ENCODE data around the gene CCNC.

Gene CCNC

GRCh38 chr6:99568103-99568933 lies at the start of gene CCNC:
Gene CCNC, minus strand, starts transcription at chr6:99568660. Its CDS starts 133 bp downstream, at chr6:99568527.
- DNase-seq = peak; percentile 95 to 96

- DNase-seq = no peak
Observed at GRCh38 chr6:99617131-99617530, 48.7 kb upstream of the CCNC start.

- DNase-seq = peak; percentile 89 to 93
Observed at GRCh38 chr6:99614430-99615186, 46.1 kb upstream of the CCNC start.

- DNase-seq = peak; percentile 58 to 60
Observed at GRCh38 chr6:99613705-99614429, 45.4 kb upstream of the CCNC start.

GRCh38 chr6:99613409-99613704 lies 44.9 kb upstream of the CCNC start:
- peak; percentile 56 to 60 for DNase-seq

- DNase-seq = no peak
Observed at GRCh38 chr6:99612551-99613408, 44.3 kb upstream of the CCNC start.

- peak; percentile 46 for DNase-seq
Observed at GRCh38 chr6:99611148-99611547, 42.7 kb upstream of the CCNC start.

- DNase-seq = peak; percentile 17 to 52
Observed at GRCh38 chr6:99609905-99610489, 41.5 kb upstream of the CCNC start.

- DNase-seq = no peak
Observed at GRCh38 chr6:99608886-99609482, 40.5 kb upstream of the CCNC start.

- DNase-seq = no peak
Observed at GRCh38 chr6:99608059-99608885, 39.8 kb upstream of the CCNC start.

- no peak for DNase-seq
Observed at GRCh38 chr6:99607416-99608036, 39.1 kb upstream of the CCNC start.

- no peak for DNase-seq
Observed at GRCh38 chr6:99606656-99607415, 38.4 kb upstream of the CCNC start, which contains the start of gene PRDM13. Gene PRDM13, plus strand, starts transcription at chr6:99606833. Its CDS starts 202 bp downstream, at chr6:99607035.

GRCh38 chr6:99605911-99606655 lies 37.6 kb upstream of the CCNC start:
- DNase-seq = no peak

- no peak for DNase-seq
Observed at GRCh38 chr6:99605074-99605734, 36.7 kb upstream of the CCNC start.

GRCh38 chr6:99604166-99605073 lies 36.0 kb upstream of the CCNC start:
- no peak for DNase-seq

- peak; percentile 44 to 50 for DNase-seq
Observed at GRCh38 chr6:99603421-99604165, 35.1 kb upstream of the CCNC start.
